Measurements from ENCODE around the gene CCDC50.

- no peak for TF ChIP-seq CTCF (IDR thresholded peaks at IDR 0.05)
- TF ChIP-seq POLR2A (IDR thresholded peaks at IDR 0.05), result no peak
Measured at GRCh38 chr3:191296041-191296541, 33.1 kb upstream of the CCDC50 start.

Measured in upper lobe of left lung (tissue), 4 donors.